HL-60 (cell line): ENCODE measurements around the gene KSR2.

Experiments used
- DNase-seq, 2 experiments: peaks; one replicate each; pipeline ENCODE4 v3.0.0-alpha.2; 2010 to 2020; ENCODE audit warnings: low read depth in 1 of 2, low spot score in 1 of 2
- H3K27ac ChIP-seq: fragments of 250-450 bp; sonication (Bioruptor Pico); replicated peaks from 2 replicates; pipeline ENCODE4 v1.5.1; 2020; ENCODE audit warnings: mild to moderate bottlenecking, moderate library complexity
- H3K27me3 ChIP-seq: fragments of 250-450 bp; sonication (Bioruptor Pico); 2 replicates; pipeline ENCODE4 v1.5.1; 2021; ENCODE audit warnings: mild to moderate bottlenecking, moderate library complexity; ENCODE audit not compliant: insufficient read depth, poor library complexity, severe bottlenecking
- H3K4me3 ChIP-seq: replicated peaks from 2 replicates; pipeline ENCODE4 v1.5.1; 2011; ENCODE audit warnings: mild to moderate bottlenecking, control low read depth, low read length; ENCODE audit not compliant: insufficient read depth
- GABPA ChIP-seq: IDR thresholded peaks from 2 replicates; pipeline ENCODE4 v1.6.1; 2012; ENCODE audit warnings: low read depth
- POLR2AphosphoS5 ChIP-seq: IDR thresholded peaks from 2 replicates; pipeline ENCODE4 v1.6.1; 2012; ENCODE audit warnings: low read depth
- REST ChIP-seq: IDR thresholded peaks from 2 replicates; pipeline ENCODE4 v1.6.1; 2012; ENCODE audit warnings: low read depth; ENCODE audit not compliant: insufficient replicate concordance
- SPI1 ChIP-seq: IDR thresholded peaks from 2 replicates; pipeline ENCODE4 v1.6.1; 2012; ENCODE audit warnings: low read depth, mild to moderate bottlenecking, borderline replicate concordance
- TF ChIP-seq, protein P1 (sequence below): IDR thresholded peaks from one replicate; pipeline ENCODE4 v1.5.1; 2011; ENCODE audit warnings: low read length, control low read depth, inconsistent platforms; ENCODE audit not compliant: insufficient read depth

The KSR2 gene

GRCh38 chr12:117433878-117434277 lies 534.9 kb downstream of the KSR2 start:
- no peak for DNase-seq
- Histone ChIP-seq H3K27ac (no peak overlapping the region), H3K27me3 (no peaks in the 10 kb centered on the region), H3K4me3 (no peak overlapping the region)
- no peak for TF ChIP-seq SPI1
- no peak for TF ChIP-seq POLR2AphosphoS5

DNA sequence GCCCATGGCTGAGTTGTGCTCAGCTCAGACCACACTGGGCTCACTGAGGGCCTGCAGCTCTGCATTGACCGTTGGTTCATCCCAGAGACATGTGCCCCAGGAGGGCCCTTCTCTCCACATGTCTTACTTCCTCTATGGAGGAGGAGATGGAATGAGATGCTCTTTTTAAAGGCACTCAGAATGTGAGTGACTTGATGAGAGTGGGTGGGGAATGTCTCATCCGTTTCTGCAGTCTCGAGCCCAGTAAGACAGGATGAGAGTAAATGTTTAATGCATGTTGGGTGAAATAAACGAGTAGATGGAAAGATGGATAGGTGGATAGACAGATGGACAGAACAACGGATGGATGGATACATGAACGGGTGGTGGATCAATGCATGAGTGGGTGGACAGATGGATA lies 538.5 kb downstream of the KSR2 start:
- no peak for DNase-seq
- no peak overlapping the region for H3K4me3 ChIP-seq
- no peaks in the 10 kb centered on the region for H3K27me3 ChIP-seq
- no peak for TF ChIP-seq SPI1
- no peak for TF ChIP-seq GABPA
- TF ChIP-seq POLR2AphosphoS5, result no peak
- TF ChIP-seq REST, result no peak
- TF ChIP-seq, protein P1, sequence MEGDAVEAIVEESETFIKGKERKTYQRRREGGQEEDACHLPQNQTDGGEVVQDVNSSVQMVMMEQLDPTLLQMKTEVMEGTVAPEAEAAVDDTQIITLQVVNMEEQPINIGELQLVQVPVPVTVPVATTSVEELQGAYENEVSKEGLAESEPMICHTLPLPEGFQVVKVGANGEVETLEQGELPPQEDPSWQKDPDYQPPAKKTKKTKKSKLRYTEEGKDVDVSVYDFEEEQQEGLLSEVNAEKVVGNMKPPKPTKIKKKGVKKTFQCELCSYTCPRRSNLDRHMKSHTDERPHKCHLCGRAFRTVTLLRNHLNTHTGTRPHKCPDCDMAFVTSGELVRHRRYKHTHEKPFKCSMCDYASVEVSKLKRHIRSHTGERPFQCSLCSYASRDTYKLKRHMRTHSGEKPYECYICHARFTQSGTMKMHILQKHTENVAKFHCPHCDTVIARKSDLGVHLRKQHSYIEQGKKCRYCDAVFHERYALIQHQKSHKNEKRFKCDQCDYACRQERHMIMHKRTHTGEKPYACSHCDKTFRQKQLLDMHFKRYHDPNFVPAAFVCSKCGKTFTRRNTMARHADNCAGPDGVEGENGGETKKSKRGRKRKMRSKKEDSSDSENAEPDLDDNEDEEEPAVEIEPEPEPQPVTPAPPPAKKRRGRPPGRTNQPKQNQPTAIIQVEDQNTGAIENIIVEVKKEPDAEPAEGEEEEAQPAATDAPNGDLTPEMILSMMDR, result no peak
- no peak overlapping the region for H3K27ac ChIP-seq

DNA sequence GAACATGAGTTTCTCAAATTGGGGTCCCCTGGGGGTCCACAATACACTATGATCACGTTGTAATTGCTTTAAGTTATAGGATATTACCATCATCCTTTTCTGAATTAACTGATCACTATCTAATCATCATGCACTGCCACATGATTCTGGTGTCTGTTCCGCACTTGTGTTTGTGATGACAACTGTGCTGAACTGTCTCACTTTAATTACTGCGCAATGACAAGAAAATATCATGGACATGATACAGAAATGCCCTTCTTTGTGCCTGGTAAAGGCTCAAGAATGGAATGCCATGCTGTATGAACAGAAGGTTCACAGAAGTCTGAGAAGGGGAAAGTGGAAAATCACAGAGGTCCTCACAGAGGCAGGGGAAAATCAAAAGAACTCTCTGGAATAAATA lies 541.6 kb downstream of the KSR2 start:
- H3K27ac ChIP-seq, result no peak overlapping the region
- no peak overlapping the region for H3K4me3 ChIP-seq
- DNase-seq, result no peak
- TF ChIP-seq, protein P1, result no peak
- no peak for TF ChIP-seq GABPA
- no peak for TF ChIP-seq REST
- no peak for TF ChIP-seq SPI1
- TF ChIP-seq POLR2AphosphoS5, result no peak
- no peaks in the 10 kb centered on the region for H3K27me3 ChIP-seq

GRCh38 chr12:117421987-117422386 lies 546.8 kb downstream of the KSR2 start:
- Histone ChIP-seq H3K27me3 (no peaks in the 10 kb centered on the region), H3K27ac (no peak overlapping the region), H3K4me3 (no peak overlapping the region)
- no peak for DNase-seq
- TF ChIP-seq GABPA (no peak), REST (no peak)
- TF ChIP-seq, protein P1, result no peak
